Measurements from ENCODE around the gene IDH3G.
"Not testable (repeated sequence)": the region's sequence is repeated elsewhere in the genome, so short reads cannot be mapped to it uniquely, and the experiment has no call there.

Gene IDH3G

GRCh38 chrX:153794018-153794896, at the start of gene IDH3G, which contains the start of gene SSR4:
Gene IDH3G (minus strand): TSS chrX:153794375. CDS start chrX:153794326, 49 bp downstream.
Gene SSR4 (plus strand): TSS chrX:153794668. CDS start chrX:153794688, 20 bp downstream.
- DNase-seq (ENCODE audit: low spot score) = peak; percentile 89

- no peak for DNase-seq (ENCODE audit: low spot score)
These were observed 42.7 kb upstream of the IDH3G start for GRCh38 chrX:153836921-153837320.

- DNase-seq (ENCODE audit: low spot score) = no peak
These were observed 38.6 kb upstream of the IDH3G start for GRCh38 chrX:153832728-153833127.

GRCh38 chrX:153831429-153832150, 37.4 kb upstream of the IDH3G start:
- DNase-seq (ENCODE audit: low spot score) = no peak

GRCh38 chrX:153830640-153831428, 36.7 kb upstream of the IDH3G start:
- DNase-seq (ENCODE audit: low spot score) = no peak

GRCh38 chrX:153829799-153830639, 35.8 kb upstream of the IDH3G start, which contains the start of gene PDZD4:
Gene PDZD4 (minus strand): TSS chrX:153830544. CDS start chrX:153830298, 246 bp downstream.
- DNase-seq (ENCODE audit: low spot score) = no peak

GRCh38 chrX:153829549-153829798, 35.3 kb upstream of the IDH3G start:
- no peak for DNase-seq (ENCODE audit: low spot score)

- no peak for DNase-seq (ENCODE audit: low spot score)
These were observed 34.8 kb upstream of the IDH3G start for GRCh38 chrX:153828723-153829548.

- DNase-seq (ENCODE audit: low spot score) = no peak
These were observed 34.1 kb upstream of the IDH3G start for GRCh38 chrX:153828308-153828707.

GRCh38 chrX:153827903-153828302, 33.7 kb upstream of the IDH3G start:
- DNase-seq (ENCODE audit: low spot score) = no peak

- no peak for DNase-seq (ENCODE audit: low spot score)
These were observed 32.8 kb upstream of the IDH3G start for GRCh38 chrX:153827016-153827415.

- no peak for DNase-seq (ENCODE audit: low spot score)
These were observed 30.9 kb upstream of the IDH3G start for GRCh38 chrX:153825042-153825441.

- DNase-seq (ENCODE audit: low spot score) = no peak
These were observed 30.2 kb upstream of the IDH3G start for GRCh38 chrX:153824348-153824747.

- DNase-seq (ENCODE audit: low spot score) = no peak
These were observed 26.9 kb upstream of the IDH3G start for GRCh38 chrX:153821066-153821465.

- no peak for DNase-seq (ENCODE audit: low spot score)
These were observed 26.4 kb upstream of the IDH3G start for GRCh38 chrX:153820601-153821000.

GRCh38 chrX:153819384-153820040, 25.3 kb upstream of the IDH3G start:
- DNase-seq (ENCODE audit: low spot score) = no peak

- no peak for DNase-seq (ENCODE audit: low spot score)
These were observed 24.6 kb upstream of the IDH3G start for GRCh38 chrX:153818571-153819383.

GRCh38 chrX:153818064-153818463, 23.9 kb upstream of the IDH3G start:
- not testable (repeated sequence) for DNase-seq (ENCODE audit: low spot score)
